GM18858 (cell line): ENCODE data around the gene MINDY4.

Experiments
- ATAC-seq: cut with Tn5 transposase; IDR thresholded peaks from one replicate; pipeline ENCODE4 v1.9.1; 2021; ENCODE audit not compliant: unreplicated experiment

MINDY4 gene

DNA sequence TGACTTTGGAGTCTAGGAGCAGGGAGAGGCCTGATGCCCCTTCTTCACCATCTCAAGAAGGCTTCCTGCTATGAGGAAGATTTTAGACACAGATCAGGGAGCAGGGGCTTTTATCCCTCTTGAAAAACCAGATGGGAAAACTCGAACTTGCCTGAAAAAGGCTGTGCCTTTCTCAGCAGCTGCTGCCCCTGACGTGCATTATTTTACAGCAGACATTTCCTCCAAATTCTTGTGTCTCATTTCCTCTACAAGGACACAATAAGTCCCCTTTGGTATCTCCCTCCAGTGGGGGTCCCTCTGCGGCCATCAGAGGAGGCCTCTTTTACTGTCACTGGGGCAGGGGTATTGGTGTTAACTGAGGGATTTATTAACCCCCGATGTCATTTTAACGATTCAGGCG, 102.4 kb downstream of the MINDY4 start:
- no peak for ATAC-seq

DNA sequence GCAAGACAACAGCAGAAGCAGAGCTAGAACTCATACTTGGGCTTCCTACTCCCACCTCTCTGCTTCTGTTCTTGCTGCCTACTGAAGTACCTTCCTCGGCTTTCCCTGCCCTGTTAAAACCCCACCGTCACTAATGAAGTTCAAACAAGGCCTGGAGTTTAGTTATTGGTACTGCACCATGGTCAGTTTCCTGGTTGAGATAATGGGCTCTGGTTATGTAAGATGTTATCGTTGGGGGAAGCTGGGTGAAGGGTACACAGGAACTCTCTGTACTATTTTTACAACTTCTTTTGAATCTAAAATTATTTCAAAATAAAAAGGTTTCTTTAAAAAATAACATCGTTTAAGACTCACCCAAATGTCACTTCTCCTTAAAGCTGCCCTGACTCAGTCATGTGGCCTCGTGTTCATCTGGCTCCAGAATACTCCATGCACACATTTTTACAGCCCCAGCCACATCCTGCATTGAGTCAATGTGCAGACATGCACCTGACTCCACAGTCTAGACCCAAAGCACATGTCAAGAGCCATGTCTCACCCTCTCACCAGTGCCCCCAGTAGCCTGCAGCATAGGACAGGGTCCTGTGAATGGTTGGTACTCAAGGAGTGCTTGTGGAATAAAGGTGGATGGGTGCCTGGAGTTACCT, 103.6 kb downstream of the MINDY4 start:
- no peak for ATAC-seq

DNA sequence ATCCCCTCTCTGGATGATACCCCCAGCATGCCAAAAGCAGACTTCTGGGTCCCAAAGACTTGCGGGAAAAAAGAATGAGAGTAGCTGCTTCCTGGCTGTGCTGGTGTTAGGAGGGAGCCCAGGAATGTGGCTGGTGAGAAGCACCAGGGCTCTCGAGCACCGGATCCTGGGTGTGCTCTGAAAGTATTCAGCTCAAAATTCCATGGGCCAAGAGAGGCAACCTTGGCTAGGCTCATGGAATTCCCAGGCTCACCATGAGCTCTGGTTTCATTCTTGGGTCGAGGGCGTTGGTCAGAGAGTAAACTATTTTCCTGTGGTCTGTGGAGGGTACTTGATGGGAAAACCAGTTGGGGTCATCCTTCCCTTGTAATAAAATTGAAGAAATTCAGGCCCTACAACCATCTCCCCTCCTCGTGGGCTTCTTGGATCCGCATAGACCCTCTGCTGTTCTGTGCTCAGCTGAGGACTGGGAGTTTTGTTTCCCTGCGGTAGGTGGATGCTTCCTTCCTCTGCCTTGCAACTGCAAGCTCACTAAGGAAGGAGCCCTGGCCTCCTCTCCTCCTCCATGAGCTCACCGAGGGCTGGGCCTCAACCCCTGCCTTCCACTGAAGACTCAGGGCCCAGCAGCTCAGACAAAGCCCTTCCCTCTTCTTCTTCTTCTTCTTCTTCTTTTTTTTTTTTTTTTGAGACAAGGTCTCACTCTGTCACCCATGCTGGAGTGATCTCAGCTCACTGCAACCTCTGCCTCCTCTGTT, 106.0 kb downstream of the MINDY4 start:
- ATAC-seq, result no peak

DNA sequence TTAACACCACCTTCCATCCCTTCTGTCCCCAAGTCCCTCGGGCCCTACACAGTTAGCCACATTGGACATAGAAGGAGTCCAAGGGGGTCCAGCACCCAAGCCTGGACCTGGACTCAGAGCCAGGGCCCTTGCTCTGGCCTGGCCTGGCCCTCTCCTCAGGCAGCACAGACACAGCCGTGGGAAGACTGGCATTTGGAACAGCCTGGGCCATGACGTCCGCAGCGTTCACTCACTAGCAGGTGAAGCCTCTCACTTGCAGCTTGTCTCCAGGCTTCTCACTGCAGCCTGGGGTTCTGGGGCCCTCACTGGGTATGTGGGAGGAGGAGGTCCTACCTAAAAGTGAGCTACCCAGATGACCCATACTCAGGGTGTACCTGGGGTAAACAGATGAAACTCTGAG, 106.8 kb downstream of the MINDY4 start:
- ATAC-seq, result no peak

DNA sequence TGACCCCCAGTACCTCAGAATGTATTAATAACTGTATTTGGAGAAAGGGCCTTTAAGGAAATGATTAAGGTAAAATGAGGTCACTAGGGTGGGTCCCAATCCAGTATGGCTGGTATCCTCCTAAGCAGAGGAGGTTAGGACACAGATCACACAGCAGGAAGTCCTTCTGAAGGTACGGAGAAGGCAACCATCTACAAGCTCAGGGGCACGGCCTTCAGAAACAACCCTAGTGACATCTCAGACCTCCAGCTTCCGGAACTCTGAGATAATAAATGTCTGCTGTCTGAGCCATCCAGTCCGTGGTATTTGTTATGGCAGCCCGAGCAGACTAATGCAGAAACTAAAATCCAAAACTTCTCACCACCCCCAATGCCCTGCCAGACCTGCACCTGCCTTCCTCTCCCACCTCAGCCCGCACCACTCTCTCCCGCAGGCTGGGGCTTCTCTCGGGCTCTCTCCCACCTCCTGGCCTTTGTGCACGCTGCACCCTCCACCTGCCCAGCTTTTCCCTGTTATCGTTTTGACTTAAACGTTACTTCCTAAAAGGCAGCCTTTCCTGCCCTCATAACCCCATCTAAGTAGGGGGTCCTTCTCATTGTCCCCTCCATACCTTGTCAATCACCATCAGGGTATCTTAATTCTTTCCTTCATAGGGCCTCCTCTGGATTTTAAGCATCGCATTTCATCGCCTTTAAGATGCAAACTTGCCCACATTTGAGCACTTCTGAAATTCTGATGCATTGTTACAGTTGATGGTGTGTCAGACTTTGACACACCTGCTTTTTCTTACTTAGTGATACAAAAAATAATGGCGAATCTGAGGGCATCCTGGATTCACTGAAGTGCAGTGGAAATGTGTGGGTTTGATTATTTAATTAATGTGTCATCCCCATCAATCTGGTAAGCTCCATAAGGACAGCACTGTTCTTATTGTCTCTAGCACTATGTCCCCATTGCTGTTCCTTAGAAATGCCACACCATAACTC, 108.2 kb downstream of the MINDY4 start:
- no peak for ATAC-seq

DNA sequence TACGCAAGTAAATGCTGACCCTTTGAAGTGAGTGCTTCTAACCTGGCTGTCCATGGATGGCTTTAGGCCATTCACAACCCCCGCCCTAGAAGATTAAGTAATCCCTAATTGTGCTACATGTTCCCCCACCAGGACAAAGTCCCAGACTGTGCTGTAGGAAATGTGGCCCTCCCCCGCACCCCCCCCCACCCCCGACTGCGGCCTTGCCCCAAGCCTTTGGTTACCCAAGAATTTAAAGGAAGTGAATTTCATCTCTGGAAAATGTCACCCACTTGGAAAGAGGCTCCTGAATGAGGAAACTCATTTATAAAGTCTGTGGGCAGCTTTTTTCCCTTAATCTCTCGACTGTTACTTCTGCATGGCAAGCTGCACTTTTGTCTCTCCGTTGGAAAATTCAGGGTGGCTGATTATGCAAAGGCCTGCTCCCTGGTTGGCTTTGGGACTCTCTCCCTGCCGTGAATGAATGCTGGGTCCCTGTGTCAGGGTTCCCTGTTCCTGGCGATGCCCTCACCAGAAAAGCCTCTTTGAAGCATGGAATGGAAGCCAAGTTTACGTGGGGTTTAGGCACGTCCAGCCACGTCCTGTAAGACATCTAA, 109.0 kb downstream of the MINDY4 start:
- ATAC-seq, result no peak

DNA sequence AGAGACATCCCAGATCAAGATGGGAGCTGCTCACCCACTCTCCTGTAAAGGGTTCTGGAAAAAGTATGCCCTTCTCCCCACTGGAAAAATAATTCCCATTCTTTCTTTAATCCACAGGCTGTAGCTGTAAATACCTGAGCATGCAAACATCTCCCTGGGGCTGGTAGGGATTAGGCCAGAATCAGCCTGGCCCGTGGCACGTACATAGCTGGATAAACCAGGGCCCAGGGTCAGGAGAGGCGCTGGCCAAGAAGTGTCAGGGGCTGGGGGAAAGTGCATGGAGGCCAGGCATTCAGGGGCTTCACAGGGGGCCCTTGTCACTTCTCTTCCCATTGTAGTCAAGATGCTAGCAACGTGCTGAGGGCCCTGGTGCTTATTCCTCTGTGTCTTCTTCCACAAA, 109.7 kb downstream of the MINDY4 start:
- ATAC-seq, result no peak

DNA sequence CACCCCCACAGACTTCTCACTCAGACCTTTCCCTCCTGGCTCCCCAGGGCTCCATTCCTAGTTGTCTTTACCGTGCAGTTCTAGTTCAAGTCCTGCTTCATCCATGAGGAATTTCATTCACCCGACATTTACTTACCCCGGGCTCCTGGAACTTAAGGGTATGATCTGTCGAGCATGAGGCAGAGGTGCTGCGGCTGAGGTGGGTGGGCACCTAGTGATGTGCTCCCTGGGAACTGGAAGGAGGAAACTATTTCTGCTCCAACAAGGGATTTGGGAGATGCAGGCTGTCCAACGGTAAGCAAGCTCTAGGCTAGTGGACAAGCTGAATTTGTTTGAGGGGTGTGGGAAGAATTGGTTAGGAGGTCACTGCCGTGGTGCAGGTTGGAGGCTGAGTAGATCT, 110.2 kb downstream of the MINDY4 start:
- ATAC-seq, result no peak

DNA sequence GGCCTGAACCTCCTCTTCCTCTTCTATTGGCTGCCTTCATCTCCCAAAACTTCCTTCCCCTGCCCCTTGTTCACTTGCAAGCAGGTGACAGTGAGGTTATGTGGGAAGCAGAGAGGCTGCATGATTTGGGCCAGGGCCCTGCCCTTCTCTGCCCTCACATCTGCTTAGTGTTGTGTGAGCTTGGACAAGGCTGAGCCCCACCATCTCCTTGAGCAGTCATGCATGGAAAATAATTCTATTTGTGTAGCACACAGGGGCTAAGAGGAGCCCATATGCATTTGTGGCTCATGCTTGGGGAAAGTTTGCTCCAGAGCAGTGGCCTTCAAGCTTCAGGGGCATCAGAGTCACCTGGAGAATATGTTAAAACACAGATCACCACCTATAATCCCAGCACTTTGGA, 113.7 kb downstream of the MINDY4 start:
- no peak for ATAC-seq

DNA sequence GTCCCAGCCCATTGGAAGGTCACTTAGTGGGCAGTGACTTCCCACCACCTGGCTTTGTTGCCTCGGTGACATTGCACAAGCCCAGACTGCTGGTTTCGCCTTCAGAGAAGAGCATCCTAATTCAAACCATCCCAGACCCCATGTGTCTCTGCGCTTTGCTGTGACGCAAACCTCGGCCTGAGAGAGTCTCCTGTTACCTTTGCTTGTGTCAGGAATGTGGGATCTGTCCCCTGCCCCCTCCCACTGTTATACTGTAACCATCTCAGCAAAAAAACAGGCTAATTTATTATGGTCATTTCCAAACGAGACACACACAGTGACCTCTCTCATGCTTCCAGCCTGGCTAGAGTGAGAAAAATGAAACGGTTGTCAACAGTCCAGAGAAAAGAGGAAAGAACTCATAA, 115.4 kb downstream of the MINDY4 start:
- ATAC-seq, result no peak

DNA sequence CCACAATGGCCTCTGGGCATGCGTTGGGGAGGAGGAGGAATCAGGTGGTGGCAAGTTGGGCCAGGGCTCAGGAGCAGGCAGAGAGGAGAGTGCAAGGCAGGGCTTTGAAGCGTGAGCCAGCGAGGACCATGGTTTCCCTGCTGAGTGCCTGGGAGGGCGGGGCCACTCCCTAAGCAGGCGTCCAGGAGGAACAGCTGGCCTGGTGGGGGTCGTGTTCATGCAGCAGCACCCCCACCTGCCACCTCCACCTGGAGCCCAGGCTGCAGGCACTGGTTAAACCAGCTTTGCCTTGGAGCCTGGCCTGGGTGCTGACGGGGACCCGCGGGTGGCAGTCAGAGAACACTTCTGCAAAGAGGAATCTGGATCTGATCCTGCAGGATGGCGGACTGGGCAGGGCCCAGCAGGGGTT, 116.3 kb downstream of the MINDY4 start:
- ATAC-seq, result no peak

DNA sequence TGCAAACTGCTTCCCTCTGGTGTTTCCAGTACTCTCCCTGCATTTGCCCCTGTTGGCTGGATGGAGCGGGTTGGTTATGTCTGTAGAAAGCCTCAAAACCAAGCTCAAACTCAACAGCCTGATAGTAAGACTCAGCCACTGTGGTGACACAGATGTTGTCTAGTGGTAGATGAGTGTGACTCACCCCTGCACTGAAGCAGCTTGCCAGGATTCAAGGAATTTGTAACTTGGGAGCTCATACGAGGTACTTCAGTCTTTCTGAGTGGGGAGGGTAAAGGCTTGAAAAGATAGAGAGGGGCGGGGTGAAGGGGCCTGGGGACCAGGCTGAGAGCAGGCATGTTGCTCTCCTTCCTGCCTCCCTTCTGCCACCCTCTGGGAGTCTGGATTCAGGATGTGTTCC, 117.5 kb downstream of the MINDY4 start:
- no peak for ATAC-seq

DNA sequence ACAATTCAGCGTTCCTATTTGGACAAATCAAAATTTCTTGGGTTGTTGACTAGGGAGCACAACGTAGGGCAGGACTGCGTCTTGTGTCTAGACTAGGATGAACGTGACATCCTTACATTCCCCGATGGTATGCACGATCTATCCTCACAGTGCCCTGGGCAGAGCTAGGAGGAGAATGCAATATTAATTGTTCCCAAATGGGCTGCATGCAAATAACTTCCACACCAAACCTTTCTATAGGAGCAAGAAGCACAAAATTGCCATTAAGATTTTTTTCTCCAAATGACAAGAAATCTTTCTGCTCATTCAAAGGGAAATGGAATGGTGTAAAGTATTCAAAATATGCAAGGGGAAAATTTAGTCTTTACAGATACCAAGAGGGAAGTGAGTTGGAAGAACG, 119.0 kb downstream of the MINDY4 start:
- ATAC-seq, result no peak

DNA sequence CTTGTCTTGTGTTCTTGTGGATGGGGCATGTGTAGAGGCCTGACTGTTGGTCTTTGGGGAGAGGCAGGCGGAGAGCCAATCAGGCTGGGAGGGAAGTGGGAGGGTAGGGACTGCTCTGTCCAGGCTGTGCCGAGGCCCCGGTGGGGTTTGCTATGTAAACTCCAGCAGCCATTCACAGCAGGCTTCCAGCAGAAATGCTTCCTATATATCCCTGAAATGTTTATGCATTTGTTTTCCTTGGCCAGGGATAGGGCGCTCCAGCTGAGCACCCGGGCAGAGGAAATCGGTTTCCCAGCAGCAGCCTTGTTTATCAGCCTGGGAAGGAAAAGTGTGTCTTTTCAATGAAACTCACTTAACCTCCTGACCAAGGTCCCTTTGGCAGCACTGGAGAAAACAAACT, 122.1 kb downstream of the MINDY4 start:
- no peak for ATAC-seq

DNA sequence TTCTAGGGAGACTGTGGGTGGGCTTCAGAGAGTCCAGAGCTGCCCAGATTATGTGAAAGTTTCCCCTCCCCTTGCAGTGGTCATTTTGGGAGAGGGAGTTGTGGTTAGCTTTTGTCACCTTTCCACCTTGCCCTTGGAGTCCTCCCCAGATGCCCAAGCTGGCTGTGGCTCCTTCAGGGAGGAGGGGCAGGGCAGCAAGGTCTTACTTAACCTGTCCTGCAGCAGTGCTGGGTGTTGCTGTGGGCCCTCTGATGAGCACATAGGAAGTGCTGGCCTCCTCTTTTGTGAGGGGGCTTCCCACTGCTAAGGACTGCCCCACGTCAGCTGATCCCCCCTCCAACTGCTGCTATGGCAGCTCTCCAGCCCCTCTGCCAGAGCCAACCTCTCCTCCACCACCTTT, 122.8 kb downstream of the MINDY4 start:
- no peak for ATAC-seq

DNA sequence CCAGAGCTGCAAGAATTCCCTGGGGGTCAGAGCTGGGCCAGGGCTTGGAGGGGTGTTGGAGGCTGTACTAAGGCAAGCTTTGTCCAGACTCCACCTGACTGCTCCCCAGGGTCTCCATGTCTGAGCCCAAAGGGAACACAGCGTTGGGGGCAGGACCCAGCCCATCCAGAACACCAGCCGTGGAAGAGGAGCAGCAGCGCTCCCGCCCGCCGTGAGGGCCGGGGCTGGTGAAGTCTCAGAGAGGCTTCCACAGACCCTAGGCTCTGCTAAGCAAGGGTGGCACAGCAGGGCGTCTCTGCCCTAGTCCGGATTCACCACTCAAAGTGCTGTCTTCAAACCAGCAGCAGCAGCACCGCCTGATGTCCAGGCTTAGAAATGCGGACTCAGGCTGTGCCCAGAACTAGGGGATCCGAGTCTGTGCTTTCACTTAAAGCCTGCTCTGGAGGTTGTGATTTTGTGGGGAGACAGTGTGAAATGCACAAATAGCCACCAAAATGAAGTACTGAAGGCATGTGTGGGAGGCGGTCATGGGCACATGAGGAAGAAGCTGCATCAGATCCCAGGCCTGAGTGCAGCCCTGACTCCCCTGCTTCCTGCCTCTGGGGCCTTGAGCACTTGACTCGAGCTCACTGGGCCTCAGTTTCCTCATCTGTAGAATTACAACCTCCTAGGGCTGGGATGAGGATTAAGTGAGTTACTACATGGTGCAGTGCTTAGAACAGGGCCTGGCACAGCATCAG, 123.8 kb downstream of the MINDY4 start:
- no peak for ATAC-seq

DNA sequence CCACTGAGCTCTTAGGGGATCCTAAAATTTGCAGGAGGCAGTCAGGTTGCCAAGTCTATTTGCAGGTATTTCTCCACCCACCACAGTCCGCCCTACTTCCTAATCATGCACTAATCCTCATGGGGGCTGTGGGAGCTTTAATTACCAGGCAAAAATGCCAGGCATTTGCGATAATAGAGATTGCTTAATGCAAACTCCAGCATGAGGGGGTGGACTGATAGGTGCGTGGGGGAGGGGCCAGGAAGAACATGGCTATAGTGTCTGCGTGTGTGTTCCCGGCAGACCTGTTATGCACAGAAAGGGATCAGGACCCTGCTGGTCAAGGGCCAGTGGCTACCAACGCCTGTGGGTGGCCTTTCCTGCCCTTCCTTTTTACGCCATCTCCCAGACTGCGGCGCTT, 124.8 kb downstream of the MINDY4 start:
- ATAC-seq, result no peak

DNA sequence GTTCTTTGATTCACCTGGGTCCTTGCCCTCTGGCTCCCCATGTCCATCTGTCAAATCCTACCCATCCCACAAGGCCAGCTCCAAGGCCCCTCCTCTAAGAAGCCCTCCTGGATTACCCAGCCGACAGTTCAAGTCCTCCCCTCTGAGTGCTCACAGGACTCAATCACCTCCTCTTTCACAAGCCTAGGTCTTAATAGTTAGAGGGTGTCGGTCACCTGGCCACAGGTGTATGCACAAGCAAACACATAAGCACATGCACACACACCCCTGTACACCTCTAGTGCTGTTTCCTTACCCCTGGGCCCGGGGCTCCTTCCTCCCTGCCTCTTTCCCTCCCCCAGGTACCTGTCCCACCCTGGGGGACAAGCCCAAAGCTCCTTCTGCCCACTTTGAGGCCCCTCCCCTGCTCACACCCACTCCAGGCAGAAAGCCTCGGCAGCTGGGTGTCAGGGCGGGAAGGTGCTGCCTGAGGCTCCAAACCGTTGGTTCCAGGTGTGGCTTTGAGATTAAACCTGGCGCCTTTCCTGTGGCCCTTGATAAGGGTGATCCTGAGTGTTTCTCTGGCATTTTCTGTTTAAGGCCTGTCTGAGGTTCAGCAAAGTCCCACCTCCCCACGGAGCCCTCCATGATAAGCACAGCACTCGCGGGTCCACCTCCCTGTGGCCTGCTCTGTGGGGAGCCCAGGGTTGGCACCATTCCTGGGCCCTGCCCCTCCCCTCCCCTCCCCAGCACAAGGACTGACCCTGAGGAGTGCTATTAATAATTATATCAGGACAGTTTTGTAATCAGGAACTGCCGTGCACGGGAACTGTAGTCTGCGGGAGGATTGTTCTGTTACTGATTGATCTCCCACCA, 125.8 kb downstream of the MINDY4 start:
- ATAC-seq, result no peak

DNA sequence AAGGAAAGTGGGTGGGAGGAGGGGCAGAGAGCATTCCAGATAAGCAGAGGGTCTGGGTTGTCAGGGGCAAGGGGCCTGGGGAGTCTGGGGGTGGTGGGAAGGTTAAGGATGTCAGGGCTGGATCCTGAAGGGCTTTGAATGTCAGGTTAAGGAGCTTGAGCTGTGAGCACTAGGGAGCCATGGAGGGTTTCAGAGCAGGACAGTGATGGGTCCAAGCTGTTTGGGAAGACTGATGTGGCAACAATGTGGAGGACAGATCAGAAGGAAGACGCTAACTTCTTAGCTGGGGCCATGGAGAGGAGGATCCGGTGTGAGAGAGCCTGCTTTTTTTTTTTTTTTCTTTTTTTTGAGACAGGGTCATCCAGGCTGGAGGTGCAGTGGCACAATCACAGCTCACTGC, 126.6 kb downstream of the MINDY4 start:
- no peak for ATAC-seq

DNA sequence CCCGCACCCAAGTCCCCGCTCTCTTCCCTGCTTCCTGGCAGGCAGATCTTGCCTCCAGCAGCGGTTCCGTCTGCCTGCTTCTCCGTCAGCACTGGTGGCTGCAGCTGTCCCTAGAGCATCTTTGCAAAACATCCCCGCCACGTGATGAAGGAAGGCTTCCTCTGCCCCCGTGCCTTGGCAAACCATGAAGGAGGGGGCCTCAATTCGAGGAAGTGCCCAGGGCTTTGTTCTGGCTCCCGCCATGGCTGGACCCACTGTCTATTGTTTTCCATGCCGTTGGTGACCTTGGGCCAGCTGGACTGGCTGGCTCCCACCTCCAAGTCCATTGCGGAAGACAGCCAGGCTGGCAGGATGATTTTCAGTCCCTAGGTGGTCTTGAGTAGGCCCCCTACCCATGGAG, 127.2 kb downstream of the MINDY4 start:
- ATAC-seq, result no peak
